Osteoblast (primary cell): Measurements from ENCODE around the gene MGST2. TPM values are rescaled to one million over a fixed set of nuclear protein-coding genes. Genes with fewer than 3 reads are reported as not detected.

Source experiments
- DNase-seq: peaks from one replicate; pipeline ENCODE4 v3.0.0; 2011; ENCODE audit warnings: low spot score, mixed read lengths; ENCODE audit not compliant: insufficient read length; ENCODE audit errors: missing footprints
- H2AFZ ChIP-seq: 2 replicates; pipeline ENCODE4 v1.6.0; 2011; ENCODE audit warnings: mild to moderate bottlenecking, low read length
- H3K27ac ChIP-seq: 2 replicates; pipeline ENCODE4 v1.5.1; 2011; ENCODE audit warnings: mild to moderate bottlenecking, low read depth, low read length, moderate library complexity
- H3K27me3 ChIP-seq: 2 replicates; pipeline ENCODE4 v1.6.0; 2012; ENCODE audit warnings: mild to moderate bottlenecking, control low read depth, inconsistent platforms, low read length, moderate library complexity; ENCODE audit not compliant: insufficient read depth
- H3K36me3 ChIP-seq: 2 replicates; pipeline ENCODE4 v1.5.1; 2011; ENCODE audit warnings: mild to moderate bottlenecking, low read length, control low read depth, moderate library complexity; ENCODE audit not compliant: insufficient read depth
- H3K4me1 ChIP-seq: 2 replicates; pipeline ENCODE4 v1.5.1; 2011; ENCODE audit warnings: mild to moderate bottlenecking, low read length, control low read depth, moderate library complexity; ENCODE audit not compliant: insufficient read depth
- H3K4me2 ChIP-seq: 2 replicates; pipeline ENCODE4 v1.6.0; 2011; ENCODE audit warnings: mild to moderate bottlenecking, low read length; ENCODE audit not compliant: insufficient read depth
- H3K4me3 ChIP-seq: fragments of 200-600 bp; sonication (generic); 3 replicates; pipeline ENCODE4 v1.5.1; 2012; ENCODE audit warnings: mild to moderate bottlenecking, low read length, inconsistent platforms; ENCODE audit not compliant: insufficient read depth
- H3K79me2 ChIP-seq: 2 replicates; pipeline ENCODE4 v1.6.0; 2012; ENCODE audit warnings: mild to moderate bottlenecking, low read length, control low read depth, inconsistent platforms; ENCODE audit not compliant: insufficient read depth
- H3K9me3 ChIP-seq: 2 replicates; pipeline ENCODE4 v1.5.1; 2011; ENCODE audit warnings: low read depth, low read length, control low read depth
- H4K20me1 ChIP-seq: 2 replicates; pipeline ENCODE4 v1.6.0; 2012; ENCODE audit warnings: mild to moderate bottlenecking, low read length, control low read depth; ENCODE audit not compliant: insufficient read depth
- CTCF ChIP-seq: IDR thresholded peaks from 2 replicates; pipeline ENCODE4 v1.5.1; 2011; ENCODE audit warnings: mild to moderate bottlenecking, low read depth, low read length, moderate library complexity; ENCODE audit errors: extremely low read depth
- total RNA-seq: library from RNA; depleted of rRNA; stranded (reverse); fragments of >200 nt; gene quantifications from 2 replicates; pipeline ENCODE4 v1.2.3, GENCODE V29; 2012

The MGST2 gene
- total RNA-seq: 2.4 and 6.2 TPM in 2 replicates

- no peaks in the 10 kb centered on the region for H4K20me1 ChIP-seq
- no peak for TF ChIP-seq CTCF
- no peaks in the 10 kb centered on the region for H3K36me3 ChIP-seq
- H3K4me1 ChIP-seq: peaks cover 4% of the 10 kb centered on the region
- peak; percentile 83 for DNase-seq
- peak within 1 kb of the TSS; percentile 99 for H2AFZ ChIP-seq
- H3K27me3 ChIP-seq: no peaks in the 10 kb centered on the region
- peak within 1 kb of the TSS; percentile 86 for H3K27ac ChIP-seq
- no peaks in the 10 kb centered on the region for H3K79me2 ChIP-seq
- H3K4me3 ChIP-seq: peak within 1 kb of the TSS; percentile 83
- peak within 1 kb of the TSS; percentile 96 for H3K4me2 ChIP-seq
- H3K9me3 ChIP-seq: no peaks in the 10 kb centered on the region
These were observed at the start of gene MGST2 for GRCh38 chr4:139665690-139666529. TSS of gene MGST2 (plus strand) at chr4:139665819. CDS start at chr4:139666020, 201 bp downstream.

- Histone ChIP-seq H2AFZ (no peak overlapping the region), H4K20me1 (no peaks in the 10 kb centered on the region), H3K4me2 (no peak overlapping the region), H3K4me3 (no peak overlapping the region), H3K27me3 (peaks cover 29% of the 10 kb centered on the region), H3K36me3 (no peaks in the 10 kb centered on the region), H3K9me3 (no peaks in the 10 kb centered on the region), H3K4me1 (no peaks in the 10 kb centered on the region), H3K79me2 (no peaks in the 10 kb centered on the region), H3K27ac (no peak overlapping the region)
- DNase-seq: no peak
- peak; percentile 53 for TF ChIP-seq CTCF
These were observed 47.7 kb upstream of the MGST2 start for GRCh38 chr4:139617702-139618490.

GRCh38 chr4:139619644-139620043, 46.0 kb upstream of the MGST2 start:
- Histone ChIP-seq H3K27ac (no peak overlapping the region), H3K36me3 (no peaks in the 10 kb centered on the region), H4K20me1 (no peaks in the 10 kb centered on the region), H3K4me1 (no peaks in the 10 kb centered on the region), H3K27me3 (peaks cover 33% of the 10 kb centered on the region), H3K4me2 (no peak overlapping the region), H3K4me3 (no peak overlapping the region), H3K9me3 (no peaks in the 10 kb centered on the region), H2AFZ (no peak overlapping the region), H3K79me2 (no peaks in the 10 kb centered on the region)
- DNase-seq: no peak
- TF ChIP-seq CTCF: peak; percentile 57

GRCh38 chr4:139622901-139623381, 42.7 kb upstream of the MGST2 start:
- no peaks in the 10 kb centered on the region for H4K20me1 ChIP-seq
- no peaks in the 10 kb centered on the region for H3K4me1 ChIP-seq
- no peak for DNase-seq
- no peaks in the 10 kb centered on the region for H3K9me3 ChIP-seq
- no peak overlapping the region for H3K4me2 ChIP-seq
- no peak for TF ChIP-seq CTCF
- no peaks in the 10 kb centered on the region for H3K36me3 ChIP-seq
- no peaks in the 10 kb centered on the region for H3K79me2 ChIP-seq
- no peak overlapping the region for H2AFZ ChIP-seq
- no peak overlapping the region for H3K27ac ChIP-seq
- H3K27me3 ChIP-seq: peaks cover 44% of the 10 kb centered on the region
- no peak overlapping the region for H3K4me3 ChIP-seq
